ENCODE results near the gene WWOX. TPM values are rescaled to one million over a fixed set of nuclear protein-coding genes. Genes with fewer than 3 reads are reported as not detected.

Gene WWOX
- total and polyA plus RNA-seq, 2 donors (not counting 3 experiments of a cell fraction or from before 2014, with no cell fraction given) = 6.2 to 12.5 TPM

GRCh38 chr16:79156761-79157160, 1057.3 kb downstream of the WWOX start:
- Histone ChIP-seq H3K9me1 (replicated peaks; ENCODE audit: control insufficient read depth, extremely low read depth, insufficient read depth, low read length) (no peaks in the 10 kb centered on the region), H3K79me2 (ENCODE audit: control insufficient read depth, insufficient read depth, low read length) (no peaks in the 10 kb centered on the region), H3K4me2 (ENCODE audit: insufficient read depth, low read length) (no peak overlapping the region), H2AFZ (ENCODE audit: low read depth, low read length) (no peak overlapping the region), H3K36me3 (ENCODE audit: control insufficient read depth in 2 of 2, extremely low read depth in 1 of 2, insufficient read depth in 2 of 2, low read length in 2 of 2) (no peaks in the 10 kb centered on the region), H3K4me1 (ENCODE audit: control insufficient read depth, extremely low read depth, insufficient read depth, low read length) (no peaks in the 10 kb centered on the region), H3K9me3 (replicated peaks; ENCODE audit: control insufficient read depth, insufficient read depth, low read length) (peaks cover 2% of the 10 kb centered on the region), H3K27ac (ENCODE audit: insufficient read depth, low read depth, low read length) (no peak overlapping the region), H4K20me1 (replicated peaks; ENCODE audit: control insufficient read depth, extremely low read depth, insufficient read depth, low read length) (no peaks in the 10 kb centered on the region), H3K9ac (replicated peaks; ENCODE audit: extremely low read depth, insufficient read depth, low read length) (no peak overlapping the region), H3K4me3 (replicated peaks in 1 of 3; ENCODE audit: insufficient read depth in 1 of 3, low read depth in 1 of 3, low read length in 3 of 3) (no peak overlapping the region), H3K27me3 (ENCODE audit: control insufficient read depth in 2 of 2, insufficient read depth in 2 of 2, low read length in 2 of 2) (no peaks in the 10 kb centered on the region)
- FAIRE-seq = no peak
- CTCF ChIA-PET = no interaction called here
- BruUV-seq (replicated peaks) = no TSS peak
- TF ChIP-seq JUN (IDR thresholded peaks at IDR 0.05; ENCODE audit: borderline replicate concordance, insufficient read depth, insufficient read length, low read depth) = no peak
- TF ChIP-seq EZH2 (IDR thresholded peaks at IDR 0.05; ENCODE audit: borderline replicate concordance, low read depth, low read length, severe bottlenecking) = no peak
- no peak for TF ChIP-seq FOS (IDR thresholded peaks at IDR 0.05; ENCODE audit: borderline replicate concordance, insufficient read depth, low read length)
- TF ChIP-seq, protein P1, sequence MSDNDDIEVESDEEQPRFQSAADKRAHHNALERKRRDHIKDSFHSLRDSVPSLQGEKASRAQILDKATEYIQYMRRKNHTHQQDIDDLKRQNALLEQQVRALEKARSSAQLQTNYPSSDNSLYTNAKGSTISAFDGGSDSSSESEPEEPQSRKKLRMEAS (IDR thresholded peaks at IDR 0.05; ENCODE audit: insufficient read depth, insufficient read length) = no peak
- no peak for TF ChIP-seq POLR2A (IDR thresholded peaks at IDR 0.05; ENCODE audit: low read depth, low read length)
- TF ChIP-seq GATA2 (IDR thresholded peaks at IDR 0.05; ENCODE audit: insufficient read depth, insufficient read length, low read depth, low read length) = no peak
- no peak for TF ChIP-seq POLR2AphosphoS5 (IDR thresholded peaks at IDR 0.05; ENCODE audit: insufficient read depth, low read depth, low read length)
- no peak for TF ChIP-seq CTCF (IDR thresholded peaks at IDR 0.05; ENCODE audit: extremely low read depth in 1 of 2, insufficient read depth in 1 of 2, low read depth in 1 of 2, low read length in 2 of 2)
- no peak for TF ChIP-seq MYC (IDR thresholded peaks at IDR 0.05; ENCODE audit: low read depth, low read length)
- intact Hi-C loops (cut with micrococcal nuclease) = no loop called here
- dilution Hi-C loops (cut with MboI; ENCODE audit: extremely low pct_ligation_motif_present, low sequenced_read_pairs) = no loop called here
- no peak for DNase-seq (ENCODE audit: low read depth, low spot score)
- POLR2A ChIA-PET = no interaction called here
